OCI-M2 (cell line): Measurements from ENCODE around the gene LPAR3.

Source experiments
- DNase-seq: peaks from one replicate; lab custom pipeline; 2025; ENCODE audit not compliant: unreplicated experiment; lab: John Stamatoyannopoulos, UW

Gene LPAR3

DNA sequence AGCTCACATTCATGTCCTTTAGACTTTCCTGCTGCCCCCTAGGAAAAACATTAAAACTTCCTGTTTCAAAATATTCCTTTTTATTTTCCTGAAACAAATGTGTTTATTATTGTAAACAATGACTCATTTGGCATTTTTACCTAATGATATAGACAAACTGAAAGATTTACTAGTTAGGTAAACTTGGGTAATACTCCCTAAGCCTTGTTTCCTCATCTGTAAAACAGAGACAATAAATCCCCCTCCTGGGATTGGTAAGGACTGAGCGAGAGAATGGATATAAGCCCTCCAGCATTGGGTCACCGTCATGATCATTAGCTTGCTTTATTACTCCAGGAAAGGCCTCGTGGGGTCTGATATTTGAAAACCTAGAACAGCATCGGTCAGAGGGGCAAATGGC, 59.8 kb downstream of the LPAR3 start:
- DNase-seq = no peak

DNA sequence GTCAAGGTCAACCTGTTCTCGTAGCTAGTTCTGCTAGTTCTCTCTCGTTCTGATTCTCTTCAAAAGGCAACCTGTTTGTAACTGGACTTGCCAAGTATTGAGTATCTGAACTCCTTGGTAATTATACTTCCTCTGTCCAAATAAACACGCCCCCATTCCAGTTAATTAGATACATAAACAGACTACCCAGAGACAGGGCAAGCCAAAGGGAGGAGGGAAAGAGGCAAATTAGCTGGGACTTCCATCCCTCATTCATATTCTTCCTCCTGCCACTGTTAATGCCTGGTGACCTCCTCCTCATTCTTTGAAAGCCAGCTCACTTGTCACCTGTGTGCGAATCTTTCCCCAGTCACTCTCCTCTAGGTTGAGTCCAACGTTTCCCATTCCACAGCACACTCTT, 62.9 kb downstream of the LPAR3 start:
- DNase-seq = no peak

DNA sequence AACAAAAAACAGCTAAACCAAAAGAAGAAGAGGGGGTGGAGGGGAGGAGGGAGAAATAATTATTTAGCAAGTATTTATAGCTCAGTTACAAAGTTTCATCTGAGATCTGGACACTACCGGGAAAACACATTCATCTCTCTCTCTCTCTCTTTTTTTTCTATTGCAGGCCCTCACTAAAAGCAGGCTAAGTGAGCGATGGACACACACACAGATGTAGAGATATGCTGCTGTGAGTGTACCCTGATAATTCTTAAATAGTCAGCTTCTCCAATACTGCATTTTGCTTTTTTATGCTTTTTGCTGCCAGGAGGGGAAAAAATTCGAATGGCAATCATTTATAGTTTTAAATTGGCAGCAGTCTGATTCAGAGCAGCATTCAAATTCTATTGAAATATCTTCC, 65.0 kb downstream of the LPAR3 start:
- no peak for DNase-seq

DNA sequence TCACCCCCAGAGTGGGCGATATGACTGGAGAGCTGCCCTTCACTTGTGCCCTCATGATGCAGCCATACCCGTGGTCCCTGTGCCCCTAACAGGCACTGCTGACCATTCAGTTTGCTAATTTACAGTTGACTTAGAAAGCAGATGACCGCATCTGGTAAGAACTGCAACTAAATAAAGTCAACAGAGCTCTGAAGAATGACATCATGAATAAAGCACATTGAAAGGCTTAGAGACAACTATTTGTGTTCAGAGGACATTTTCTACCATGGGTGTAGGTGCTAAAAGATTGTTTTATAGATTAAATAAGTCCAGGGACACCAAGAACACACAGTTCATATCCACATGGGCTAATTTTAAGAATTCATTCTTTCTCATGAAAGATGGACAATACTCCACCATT, 65.5 kb downstream of the LPAR3 start:
- no peak for DNase-seq

DNA sequence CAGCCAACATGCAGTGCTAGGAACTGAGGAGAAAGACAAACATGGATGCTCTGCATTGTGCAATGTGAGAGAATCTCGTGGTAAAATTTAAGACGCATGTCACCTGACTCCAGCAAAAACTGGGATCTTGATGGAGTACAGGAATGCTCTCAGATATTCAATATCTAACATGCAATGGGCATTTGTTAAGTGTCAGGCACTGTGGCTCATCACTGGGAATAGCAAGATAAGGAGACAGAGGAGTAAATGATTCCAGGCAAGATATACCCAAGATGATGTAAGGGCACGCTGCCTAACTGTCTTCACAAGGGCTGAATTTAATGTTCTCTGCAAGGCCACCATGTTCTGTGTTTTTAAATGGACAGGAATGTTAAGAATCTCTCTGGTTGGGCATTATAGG, 67.8 kb downstream of the LPAR3 start:
- DNase-seq = no peak

DNA sequence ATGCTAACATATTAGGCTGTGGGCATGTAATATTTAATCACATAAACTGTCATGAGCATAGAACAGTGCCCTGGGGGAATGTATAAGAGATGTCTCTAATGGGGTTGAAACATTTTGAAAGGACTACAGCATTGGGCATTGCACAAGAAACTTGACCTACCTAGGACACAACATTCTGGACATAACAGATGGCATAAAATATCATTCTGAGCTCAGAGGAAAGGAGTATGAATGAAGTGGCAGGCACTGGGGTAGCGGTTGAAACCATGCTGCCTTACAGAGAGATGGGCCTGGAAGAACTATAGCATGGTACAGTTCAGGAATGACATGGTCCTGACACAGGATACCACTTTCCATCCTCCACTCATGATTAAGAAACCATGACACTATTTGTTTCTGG, 69.0 kb downstream of the LPAR3 start:
- no peak for DNase-seq

DNA sequence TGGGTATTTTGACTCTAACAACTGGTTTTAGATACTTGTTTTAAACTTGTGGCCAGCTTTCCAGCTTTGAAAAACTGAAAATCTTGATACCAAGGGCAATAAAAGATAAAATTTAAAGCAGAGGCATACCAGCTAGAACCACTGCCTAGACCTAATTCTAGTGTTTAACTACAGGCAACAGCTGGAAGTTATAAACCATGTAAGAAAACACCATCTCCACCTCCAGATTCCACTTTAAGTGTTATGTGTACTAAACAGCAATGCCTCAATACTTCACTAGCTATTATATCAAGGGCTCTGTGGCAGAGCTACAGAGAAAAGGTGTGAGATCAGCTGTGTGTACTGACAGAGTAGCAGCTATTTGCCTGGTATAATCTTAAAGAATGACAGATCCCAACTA, 69.5 kb downstream of the LPAR3 start:
- no peak for DNase-seq

DNA sequence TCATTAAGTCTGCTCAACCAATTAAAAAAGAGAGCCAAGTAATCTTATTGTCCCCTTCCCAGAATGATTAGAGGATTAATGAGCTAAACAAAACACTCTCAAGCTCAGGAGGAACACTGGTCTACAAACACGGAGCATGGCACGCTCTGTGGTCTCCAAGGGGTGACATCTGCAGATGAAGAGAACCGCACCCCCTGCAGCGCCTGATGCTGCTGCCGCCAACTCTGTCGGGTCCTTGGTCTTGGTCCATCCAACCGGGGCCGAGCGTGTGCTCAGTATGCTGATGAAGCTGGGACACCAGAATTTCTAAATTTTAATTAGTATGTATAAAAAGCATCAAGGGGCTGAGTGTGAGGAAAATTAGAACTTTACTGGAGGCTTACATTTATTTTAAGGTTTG, 82.7 kb downstream of the LPAR3 start:
- DNase-seq = no peak

DNA sequence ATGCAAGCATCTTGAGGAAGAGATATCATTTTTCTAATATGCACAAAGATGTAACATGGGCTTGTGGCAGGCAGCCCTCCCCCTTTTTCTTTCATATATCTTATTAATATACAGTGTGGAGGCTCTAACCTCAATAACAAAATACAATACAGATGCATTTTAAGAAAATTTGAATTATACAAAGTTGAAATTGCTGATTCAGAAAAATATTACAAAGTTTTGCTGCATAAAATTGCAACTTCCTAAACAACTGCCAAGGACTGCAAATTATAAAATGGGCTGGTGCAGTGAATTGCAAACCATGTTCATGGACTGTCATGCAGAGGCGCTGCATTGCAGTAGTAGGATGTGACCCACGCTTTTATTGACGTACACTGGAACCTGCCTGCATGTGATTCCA, 84.0 kb downstream of the LPAR3 start:
- no peak for DNase-seq

DNA sequence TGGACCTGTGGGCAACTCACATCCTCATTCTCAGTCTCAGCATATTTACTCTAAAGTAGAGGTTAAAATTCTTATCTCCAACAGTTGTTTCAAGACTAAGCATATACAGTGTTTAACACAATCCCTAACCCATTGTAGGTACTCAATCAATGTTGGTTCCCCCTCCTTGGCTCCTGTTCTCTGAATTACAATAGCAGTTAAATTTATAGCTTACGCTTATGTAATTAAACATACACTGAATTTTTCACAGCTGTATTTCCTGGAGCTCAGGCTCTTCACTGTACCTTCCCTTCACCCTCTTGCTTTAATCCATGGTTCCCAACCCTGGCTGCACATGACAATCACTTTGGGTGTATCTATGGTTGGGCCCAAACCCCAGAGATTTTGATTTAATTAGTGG, 89.4 kb downstream of the LPAR3 start:
- DNase-seq = no peak

DNA sequence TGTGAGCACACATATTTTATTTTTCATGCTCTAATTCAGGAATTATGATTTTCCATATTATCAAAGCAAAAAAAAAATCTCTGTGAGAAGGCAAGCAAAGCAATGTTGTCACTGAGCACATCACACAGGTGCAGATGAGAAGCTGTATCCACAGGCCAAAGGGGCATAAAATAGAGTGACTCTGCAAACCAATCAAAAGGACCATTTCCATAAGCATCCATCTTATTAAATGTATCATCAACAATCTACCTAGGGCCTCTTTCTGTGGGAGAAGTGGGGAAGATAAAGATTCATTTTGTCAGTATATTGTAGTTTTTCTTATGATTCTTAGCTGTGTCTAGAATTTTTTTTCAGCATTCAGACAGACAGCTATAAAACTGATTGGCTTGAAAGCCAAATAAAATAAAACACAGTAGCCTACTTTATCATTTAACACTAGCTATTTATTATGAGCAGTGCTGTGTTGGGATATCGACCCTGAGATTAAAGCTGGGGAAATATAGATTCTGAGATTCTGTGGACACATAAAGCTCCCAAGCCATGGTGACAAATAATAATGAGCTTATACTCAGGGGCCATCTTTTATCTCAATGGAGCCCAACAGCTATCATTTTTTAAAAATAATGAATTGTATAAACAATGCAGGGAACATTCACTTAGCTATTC, 90.3 kb downstream of the LPAR3 start:
- DNase-seq = no peak

DNA sequence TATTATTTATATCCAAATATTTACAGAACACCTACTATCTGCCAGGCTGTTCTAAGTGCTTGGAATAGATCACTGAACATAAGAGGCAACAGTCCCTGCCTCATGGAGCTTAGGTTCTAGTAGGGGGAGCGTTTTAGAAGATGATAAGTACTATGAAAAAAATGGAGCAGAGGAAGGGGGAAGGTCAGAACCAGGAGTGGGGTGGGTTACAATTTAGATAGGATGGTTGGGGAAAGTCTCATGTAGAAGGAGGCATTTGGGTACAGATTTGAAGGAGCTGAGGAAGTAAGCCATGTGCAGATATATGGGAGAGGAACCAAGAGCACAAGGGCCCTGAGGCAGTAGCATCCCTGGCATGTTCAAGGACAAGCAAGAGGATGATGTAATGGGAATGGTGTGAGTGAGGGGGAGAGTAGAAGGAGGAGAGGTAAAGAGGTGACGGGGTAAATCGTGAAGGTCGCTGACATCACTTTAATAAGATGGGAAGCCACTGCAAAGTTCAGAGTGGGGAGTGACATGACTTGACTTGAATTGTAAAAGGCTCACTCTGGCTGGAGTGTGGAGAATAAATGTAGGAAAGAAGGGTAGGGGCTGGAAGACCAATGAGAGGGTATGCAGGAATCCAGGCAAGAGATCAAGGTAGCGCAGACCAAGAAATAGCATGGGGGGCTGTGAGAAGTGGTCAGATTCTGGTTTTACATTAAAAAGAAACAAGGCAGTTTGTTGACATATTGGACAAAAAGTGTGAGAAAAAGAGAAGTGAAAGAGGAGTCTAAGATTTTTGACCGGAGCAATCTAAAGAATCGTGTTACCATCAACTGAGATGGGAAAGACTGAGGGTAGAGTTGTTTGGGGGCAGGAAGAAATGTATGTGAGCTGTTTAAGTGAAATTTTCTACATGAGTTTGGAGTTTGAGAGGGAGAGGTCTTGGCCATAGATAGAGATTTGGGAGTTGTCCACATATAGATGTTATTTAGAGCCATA, 92.6 kb downstream of the LPAR3 start:
- no peak for DNase-seq

DNA sequence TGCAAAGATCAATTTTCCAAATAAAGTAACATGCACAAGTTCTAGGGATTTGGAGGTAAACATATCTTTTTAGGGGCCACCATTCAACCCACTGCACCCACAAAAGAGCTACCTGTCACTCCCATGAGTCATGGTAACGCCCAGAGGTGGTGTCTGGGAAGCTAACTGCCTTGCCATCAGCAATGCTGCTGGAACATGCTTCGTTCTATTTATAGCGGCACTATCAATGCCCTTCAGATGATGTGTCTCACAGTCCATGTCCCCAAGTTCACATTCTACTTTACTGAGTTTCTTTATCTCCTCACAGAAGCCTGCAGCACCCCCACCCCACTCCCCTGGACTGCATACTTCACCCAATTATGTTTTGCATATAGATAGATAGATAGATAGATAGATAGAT, 95.4 kb downstream of the LPAR3 start:
- no peak for DNase-seq

DNA sequence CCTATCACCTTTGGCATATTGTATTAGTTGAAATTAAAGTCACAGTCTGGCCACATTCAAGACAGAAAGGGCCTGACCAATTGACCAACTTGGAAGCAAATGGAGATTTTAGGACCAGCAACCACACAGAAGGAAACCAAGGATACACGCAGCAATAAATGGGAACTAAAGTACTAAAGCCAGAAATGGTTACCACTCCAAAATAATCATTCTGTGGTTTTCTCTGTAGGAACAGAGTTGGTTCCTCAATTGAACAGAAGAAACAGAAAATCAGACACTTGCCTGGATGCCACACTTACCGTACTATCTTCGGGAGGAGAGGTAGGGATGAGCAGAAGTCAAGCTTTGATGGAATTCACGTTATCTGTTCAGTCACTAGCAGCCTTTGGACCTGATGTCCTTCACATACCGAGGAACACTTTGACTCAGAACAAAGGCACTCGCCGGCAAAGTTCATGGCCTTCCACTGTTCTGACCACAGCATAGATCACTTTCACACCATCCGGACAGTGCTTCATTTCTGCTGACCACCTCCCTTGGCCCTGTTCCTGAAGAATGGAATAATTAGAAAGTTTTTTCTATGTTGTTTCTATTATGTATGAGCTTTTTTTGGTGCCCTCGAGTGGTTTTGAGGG, 96.9 kb downstream of the LPAR3 start:
- no peak for DNase-seq

DNA sequence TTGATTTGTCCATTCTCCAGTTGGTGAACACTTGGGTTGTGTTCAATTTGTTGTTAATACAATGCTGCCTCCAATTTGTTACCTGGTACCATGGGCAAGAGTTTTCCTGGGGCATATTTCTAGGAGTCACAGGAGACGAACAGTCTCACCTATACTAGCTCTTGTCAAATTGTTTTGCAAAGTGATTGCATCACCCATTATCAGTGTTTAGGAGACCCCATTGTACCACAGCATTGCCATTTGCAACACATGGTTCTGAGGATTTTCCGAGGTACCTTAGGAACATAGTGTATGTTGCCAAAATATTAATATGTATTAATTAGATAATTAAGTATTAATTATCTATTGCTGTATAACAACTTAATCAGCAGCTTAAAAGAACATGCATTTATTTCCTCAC, 97.8 kb downstream of the LPAR3 start:
- no peak for DNase-seq

DNA sequence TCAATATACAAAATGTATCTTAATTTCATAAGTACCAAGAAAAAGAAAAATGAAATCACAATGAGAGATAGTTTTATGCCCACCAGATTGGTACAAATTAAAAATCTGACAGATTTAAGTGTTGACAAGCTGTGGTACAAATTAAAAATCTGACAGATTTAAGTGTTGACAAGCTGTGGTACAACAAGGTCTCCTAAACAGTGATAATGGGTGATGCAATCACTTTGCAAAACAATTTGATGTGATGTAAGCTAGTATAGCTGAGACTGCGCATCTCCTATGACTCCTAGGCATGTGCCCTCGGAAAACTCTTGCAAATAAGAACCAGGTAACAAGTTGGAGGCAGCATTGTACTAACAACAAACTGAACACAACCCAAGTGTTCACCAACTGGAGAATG, 100.6 kb downstream of the LPAR3 start:
- DNase-seq = no peak

DNA sequence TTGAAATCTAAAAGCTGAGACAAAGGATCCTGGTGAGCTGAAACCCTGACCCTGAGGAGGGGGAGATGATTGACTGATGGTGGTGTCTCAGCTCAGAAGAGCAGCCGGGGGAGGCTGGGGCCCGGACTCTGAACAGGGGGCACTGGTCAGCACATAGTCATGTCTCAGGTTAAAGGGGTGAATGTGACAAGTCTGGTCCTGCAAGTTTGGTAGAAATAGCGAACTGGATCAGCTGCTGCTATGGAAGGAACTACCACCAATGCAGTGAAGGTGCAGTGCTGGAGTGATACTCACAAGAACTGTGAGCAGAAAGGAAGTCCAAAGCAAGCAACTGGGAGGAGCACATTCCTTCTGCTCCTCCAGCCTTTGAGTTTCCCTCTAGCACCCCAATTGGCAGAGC, 104.0 kb downstream of the LPAR3 start:
- DNase-seq = no peak

DNA sequence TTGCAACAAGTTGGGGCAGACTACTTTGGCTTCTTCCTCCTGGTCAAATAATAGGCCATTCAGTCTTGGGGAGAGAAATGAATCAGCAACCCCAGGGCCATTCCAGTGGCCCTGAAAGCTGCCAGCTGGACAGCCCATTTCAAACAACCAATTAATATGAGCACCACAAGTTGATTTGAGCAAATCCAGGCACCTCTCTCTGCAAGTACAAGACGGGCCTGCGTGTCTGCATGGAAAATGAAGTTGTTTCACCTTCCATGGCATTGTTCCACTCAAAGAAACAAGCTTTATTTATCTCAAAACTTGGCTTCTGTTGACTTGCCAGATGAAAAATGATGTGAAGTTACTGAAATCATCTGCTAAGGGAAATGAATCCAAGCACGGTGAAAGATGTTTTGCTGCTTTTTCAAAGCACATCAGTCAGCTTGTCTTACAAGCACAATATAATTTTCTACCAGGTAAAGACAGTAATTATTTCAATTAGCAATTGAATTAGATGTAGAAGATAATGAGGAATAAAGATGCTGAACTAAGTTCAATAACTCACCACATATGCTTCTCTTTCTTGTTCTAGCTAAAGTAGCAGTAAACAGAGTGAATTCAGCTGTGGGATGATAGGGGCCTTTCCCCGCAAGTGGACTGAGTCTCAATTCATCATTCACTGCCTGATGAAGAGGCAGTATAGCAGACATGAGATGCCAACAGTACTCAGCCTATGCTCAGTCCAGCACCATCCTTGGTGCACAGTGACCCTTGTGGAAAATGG, 107.6 kb downstream of the LPAR3 start:
- DNase-seq = no peak

DNA sequence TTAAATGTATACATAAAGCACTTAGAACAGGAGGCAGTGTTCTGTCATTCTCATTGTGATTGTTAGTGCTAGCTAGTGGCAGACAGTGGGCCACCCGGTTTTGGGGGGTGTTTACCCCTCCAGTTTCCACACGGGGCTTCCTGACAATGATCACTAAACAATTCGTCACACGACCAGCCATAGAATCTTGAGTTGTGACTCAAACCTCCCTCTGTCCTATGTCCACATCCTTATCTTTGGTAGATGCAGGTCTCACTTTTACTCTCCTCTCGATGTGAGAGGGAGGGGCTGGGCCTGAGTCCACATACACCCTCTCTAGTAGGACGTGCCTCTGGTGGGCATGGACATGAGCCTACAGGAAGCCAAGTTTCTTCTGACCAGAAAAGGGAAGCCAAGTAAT, 110.1 kb downstream of the LPAR3 start:
- no peak for DNase-seq

DNA sequence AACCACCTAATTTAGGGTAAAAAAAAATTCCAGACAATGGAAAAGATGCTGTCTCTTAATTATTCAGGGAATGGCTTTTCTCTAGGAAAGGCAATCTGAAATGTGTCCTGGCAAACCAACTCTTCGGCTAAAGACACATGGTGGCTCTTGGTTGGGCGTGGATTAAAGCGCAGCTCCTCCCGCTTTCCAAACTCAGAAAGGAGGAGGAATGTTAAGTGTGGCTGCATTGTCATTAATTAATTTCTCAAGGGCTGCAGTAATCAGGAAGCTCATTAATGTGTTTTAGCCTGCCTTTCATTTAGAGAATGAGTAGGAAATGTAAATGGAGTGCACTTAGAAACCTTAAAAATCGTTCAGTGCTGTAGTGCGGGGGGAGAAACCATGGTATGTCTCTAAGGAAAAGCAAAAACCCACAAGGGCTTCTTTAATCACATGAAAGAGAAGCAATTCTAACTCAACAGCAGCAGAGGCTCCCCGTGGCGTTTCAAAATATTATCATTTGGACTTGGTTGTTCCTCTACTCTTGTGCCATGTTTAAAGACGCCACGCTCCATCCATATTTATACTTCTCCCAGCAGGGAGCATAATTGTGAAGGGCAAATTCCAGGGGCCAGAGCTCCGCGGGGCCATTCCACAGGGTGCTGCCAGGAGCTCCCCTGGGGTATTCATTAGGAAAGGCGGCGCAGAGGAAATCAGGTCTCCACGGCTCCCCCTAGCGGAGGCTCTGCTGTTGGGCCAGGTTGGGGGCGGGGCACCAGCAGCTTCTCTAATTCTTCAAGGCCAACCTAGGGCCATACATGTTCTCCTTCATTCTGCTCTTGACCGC, 110.8 kb downstream of the LPAR3 start:
- no peak for DNase-seq
